HCEC 1CT (cell line): Measurements from ENCODE around the gene OR9Q2.
A peak's percentile ranks its signal among the peaks of the same experiment; 100 is the strongest.
"Not testable (repeated sequence)": the region's sequence is repeated elsewhere in the genome, so short reads cannot be mapped to it uniquely, and the experiment has no call there.

Experiments
- DNase-seq: peaks from one replicate; pipeline ENCODE4 v3.0.0-alpha.2; 2017

Gene OR9Q2, protein sequence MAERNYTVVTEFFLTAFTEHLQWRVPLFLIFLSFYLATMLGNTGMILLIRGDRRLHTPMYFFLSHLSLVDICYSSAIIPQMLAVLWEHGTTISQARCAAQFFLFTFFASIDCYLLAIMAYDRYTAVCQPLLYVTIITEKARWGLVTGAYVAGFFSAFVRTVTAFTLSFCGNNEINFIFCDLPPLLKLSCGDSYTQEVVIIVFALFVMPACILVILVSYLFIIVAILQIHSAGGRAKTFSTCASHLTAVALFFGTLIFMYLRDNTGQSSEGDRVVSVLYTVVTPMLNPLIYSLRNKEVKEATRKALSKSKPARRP

DNA sequence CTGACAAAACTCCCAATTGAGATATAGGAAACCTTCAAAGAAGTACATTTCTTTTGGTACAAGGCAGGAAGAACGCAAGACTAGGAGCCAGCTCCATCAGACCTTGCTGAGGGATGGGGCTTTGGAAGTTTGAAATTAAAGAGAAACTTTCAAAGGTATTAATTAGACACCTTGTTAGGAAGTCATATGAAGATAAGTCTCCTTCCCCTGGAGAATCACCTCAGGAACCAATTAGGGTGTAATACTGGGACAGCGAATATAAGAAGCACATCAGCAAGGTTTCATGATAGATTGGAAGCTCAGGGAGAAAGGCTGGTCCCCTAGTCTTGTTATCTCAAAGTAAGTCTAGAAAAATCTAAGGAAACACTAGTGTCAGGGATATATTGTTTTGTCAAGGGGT is at the start of gene OR9Q2:
OR9Q2 (plus strand) TSS at position 301 of the 400 bp plus-strand sequence. CDS start 1,421 bp downstream, outside the sequence.
- no peak for DNase-seq

DNA sequence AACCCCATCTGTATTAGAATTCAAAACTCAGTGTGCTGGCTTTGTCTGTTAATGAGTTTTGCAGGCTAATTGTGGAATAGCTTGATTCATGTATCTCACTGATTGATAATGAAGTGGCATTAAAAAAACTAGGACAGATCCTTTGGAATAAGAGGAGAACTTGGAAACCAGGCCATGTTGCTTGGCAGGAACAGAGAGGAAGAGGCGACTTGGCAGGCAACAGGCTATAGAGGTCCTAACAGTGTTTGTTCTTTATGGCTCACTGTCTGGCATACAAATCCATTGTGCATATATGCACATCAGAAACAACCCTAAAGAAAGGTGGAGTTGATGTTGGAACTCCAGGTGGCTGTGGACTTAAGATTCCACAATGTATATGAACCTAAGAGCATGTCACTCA is 46.1 kb upstream of the OR9Q2 start:
- no peak for DNase-seq

DNA sequence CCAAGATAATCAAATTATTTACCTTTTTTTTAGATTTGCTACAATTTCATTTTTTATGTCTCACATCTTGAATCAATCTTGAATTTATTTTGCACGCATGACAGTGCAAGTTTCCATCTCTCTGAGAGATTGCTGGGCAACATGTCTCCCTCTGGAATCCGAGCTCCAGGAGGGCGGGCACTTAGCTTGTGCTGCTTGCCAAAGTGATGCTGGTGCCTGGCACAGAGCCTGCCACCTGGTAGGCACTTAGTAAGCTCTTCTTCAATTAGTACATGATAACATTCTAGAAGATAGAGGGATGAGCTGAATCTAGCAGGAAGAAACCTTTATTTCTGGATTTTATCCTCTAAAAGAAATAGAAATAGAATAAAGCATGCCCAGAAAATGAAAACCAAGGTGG is 36.1 kb upstream of the OR9Q2 start:
- no peak for DNase-seq

DNA sequence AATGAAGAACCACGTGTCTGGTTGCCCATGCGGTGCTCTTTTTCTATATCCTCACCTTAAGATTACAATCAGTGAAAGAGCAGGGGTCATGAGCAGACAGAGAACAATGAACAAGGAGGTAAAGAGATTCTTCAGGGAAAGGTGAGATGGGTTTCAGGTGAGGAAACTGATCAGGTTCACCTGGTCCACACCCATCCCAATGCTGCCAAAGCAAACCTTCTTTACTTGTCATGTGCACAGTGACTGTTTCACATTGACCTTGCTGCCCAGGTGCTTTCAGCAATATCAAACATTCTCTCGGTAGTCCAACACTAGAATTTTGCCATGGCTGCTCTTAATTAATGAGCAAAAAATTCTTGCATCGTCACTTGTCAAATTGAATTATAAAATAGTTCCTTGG is 24.5 kb upstream of the OR9Q2 start:
- DNase-seq = no peak

DNA sequence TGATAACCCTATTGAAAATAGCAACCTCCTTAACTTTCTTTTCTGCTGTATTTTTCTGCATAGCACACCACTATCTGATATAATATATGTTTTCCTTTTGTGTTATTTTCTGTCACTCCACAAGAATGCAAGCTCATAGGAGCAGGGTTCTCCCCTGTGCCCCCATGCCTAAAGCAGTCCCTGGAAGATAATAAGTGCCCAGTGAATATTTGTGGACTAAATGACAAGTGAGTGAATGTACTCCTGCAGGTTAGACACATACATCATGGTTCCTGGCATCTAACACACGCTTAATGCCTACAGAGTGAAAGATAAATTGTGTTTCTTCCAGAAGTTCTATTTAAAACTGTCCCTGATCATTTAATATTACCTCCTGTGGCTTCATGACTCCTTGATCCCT is 23.9 kb upstream of the OR9Q2 start:
- no peak for DNase-seq

DNA sequence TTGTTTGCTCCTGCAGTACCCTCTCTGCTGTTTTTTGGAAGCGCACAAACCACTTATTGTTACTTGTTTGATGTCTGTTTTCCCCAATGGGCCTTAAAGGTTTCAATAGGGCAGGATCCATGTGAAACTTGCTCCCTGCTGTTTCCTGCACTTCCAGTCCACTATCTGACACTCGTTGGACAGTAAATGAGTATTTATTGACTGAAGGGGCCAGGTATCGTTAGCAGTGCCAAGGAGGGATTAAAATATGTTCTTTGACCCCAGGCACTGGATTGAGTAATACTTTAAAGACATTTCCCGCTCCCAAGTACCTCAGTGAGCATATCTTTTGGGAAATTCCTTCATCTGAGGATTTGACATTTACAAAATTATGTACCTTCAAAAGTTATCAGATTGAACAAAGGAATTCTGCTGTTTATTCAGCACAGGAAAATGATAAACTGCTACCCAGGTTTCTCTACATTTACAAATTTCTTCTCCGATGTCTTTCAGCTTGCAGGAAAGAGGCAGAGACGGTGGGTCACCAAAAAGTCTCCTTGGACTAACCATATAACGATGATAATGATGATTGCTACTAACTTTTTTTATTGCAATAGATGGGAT is 23.3 kb upstream of the OR9Q2 start:
- DNase-seq = no peak

DNA sequence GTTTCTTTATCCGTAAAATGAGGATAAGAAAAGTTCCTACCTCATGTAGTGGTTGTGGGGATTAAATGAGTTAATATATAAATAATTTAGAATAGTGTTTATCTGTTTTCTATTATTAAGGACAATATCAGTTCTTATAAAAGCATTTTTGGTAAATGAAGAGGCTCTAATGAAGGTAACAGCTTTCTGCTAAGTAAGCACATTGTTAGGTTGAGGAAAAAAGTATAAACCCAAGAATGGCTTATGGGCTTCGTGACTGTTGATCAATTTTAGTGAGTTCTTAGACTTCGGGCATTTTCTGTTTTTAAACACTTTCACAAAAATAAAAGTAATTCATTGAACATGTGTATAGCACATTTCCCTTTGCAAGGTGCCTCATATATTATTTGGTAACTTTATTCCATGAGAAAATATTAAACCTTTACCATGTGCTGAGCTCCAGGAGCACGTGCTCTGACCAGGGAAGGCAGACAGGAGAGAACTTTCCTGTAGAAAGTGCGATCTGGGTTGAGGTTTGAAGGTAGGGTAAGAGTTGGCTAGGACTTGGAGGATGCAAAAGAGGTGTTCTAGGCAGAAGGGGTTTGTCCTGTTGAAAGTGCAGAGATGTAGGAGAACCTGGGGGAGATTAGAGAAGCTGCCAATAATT is 11.3 kb upstream of the OR9Q2 start:
- no peak for DNase-seq

DNA sequence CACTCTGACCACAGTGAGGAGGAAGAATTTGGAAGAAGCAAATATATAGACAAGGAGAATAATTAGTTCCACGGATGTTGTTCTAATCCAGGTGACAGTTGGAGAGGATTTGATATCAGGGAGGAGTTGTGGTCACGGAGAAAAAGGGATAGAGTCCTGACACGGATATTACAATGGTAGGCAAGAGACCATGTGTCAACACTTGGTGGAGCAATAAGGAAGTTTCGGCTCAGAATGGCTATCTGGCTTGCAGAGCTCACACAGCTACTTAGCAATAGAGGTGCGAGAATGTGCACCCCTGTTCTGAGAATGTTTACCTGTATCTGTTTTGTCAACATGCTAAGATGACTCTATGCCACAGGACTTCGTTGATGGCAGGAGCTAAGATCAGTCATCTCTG is 10.4 kb upstream of the OR9Q2 start:
- no peak for DNase-seq

DNA sequence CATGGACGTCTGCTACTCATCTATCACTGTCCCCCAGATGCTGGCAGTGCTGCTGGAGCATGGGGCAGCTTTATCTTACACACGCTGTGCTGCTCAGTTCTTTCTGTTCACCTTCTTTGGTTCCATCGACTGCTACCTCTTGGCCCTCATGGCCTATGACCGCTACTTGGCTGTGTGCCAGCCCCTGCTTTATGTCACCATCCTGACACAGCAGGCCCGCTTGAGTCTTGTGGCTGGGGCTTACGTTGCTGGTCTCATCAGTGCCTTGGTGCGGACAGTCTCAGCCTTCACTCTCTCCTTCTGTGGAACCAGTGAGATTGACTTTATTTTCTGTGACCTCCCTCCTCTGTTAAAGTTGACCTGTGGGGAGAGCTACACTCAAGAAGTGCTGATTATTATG is 9.2 kb upstream of the OR9Q2 start:
- DNase-seq = no peak

DNA sequence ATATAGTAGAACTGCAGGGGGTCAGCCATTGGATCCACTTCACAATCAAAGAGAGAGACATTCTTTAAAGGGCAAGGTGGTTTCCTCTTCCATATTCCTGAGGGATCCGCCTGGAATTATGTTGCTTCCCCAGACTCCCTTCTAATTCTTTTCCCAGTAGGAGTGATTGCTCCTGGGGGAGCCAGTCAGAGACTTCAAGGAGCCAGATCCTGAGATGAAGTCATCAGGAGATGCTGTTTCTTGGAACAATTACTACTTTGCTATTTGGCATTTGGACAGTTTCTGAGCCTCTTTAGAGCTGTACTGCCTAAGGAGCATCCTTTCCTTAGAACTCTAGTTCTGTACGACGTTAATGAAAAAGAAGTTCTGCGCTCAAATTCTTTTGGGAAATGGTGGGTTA is 1.9 kb upstream of the OR9Q2 start:
- DNase-seq = no peak

DNA sequence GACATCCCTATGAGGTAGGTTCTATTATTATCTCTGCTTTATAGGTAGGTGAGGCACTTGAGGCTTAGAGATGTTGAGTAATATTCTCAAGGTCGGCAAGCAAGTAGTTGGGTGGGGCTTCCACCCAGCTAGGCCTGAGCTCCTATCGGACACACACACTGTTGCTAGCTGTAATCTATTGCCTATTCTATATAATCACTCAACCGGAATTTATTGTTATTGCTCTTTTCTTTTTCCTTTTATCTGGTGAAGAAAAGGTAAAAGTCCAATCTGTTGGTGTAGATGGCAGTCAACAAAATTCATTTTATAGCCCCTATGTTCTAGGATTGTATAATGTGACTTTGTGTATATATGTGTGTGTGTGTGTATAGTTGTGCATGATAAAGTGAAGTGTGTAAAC is 3.4 kb downstream of the OR9Q2 start:
- no peak for DNase-seq

DNA sequence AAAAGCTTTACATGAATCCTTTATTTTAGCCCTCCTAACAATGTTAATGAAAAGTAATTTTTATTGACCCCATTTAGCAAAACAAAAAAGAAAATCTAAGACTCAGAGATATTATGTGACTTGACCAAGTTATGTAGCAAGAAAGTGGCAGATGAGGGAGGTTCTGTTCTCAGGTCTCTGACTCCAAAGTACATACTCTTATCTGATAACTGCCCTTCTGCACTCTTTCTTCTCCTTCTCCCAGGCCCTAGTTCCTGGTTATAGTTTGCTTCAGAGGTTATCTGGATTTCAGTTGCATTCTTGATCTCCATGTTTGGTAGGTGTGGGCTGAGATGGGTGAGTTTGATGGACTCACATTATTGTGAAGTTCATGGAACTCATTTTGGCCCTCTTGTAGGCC is 4.5 kb downstream of the OR9Q2 start:
- no peak for DNase-seq

DNA sequence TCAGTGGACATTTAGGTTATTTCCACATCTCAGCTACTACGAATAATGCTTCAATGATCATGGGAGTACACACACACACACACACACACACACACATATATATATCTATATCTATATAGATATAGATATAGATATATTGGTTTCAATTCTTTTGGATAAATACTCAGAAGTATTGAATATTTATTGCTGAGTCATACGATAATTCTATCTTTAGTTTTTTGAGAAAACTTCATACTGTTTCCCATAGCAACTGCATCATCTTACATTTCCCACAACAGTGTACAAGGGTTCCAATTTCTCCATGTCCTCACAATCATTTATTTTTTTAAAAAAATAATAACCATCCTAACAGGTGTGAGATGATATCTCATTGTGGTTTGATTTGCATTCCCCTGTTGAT is 7.1 kb downstream of the OR9Q2 start:
- no peak for DNase-seq

DNA sequence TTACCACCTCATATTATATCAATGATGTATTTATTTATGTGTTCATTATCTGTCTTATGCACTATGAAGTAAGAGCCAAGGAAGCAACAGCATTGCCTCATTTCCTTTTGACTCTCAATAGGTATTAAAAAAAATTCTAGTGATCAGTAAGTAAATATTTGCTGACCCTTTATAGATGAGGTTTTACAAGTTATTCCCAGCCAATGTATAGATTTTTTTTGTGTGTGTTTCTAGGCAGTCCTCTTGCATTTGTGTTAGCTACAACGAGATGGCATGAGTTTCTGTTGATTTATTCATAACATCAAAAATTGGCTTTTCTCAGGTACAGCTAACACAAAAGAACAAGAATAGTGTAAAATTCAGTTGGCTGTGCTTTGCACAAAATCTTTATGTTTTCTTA is 10.4 kb downstream of the OR9Q2 start:
- DNase-seq = no peak

DNA sequence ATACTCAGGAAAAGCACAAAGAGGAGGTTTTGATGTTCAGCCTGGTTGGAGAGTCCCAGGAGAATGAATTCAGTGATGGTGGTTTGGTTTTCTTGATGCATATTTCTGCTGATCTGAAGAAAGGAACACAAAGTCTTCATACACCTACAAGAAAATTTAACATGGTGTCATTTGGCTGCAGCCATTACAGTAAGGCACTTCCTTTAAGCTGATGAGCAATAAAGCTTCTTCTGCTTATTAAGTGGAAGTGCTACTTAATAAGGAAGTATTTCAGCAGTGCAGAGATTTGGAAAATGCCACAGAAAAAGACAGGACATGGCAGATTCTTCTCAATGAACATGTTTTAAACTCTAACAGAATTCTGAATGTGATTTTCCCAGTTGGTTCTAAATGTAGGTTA is 15.2 kb downstream of the OR9Q2 start, which contains the start of gene OR1S2:
OR1S2 (minus strand) TSS at position 101 of the 400 bp plus-strand sequence; CDS start at position 101, 0 bp downstream.
- DNase-seq = no peak

DNA sequence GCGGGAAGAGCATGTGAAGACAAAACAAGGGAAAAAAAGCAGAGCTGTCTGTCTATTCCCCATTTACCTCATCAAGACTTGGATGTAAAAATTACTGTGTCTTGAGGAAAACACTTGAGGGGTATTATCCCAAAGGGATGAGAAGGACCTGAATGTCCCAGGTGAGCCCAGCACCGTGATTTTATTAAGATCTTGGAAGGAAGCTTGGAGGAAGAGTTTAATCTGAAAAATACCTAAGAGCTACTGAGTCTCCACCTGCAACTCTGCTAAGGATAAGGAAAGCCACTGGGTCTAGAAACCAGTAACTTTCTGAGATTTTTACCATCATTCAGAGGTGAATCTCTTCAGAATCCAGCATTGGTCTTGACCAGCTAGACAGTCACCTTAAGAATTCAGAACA is 23.6 kb downstream of the OR9Q2 start, which contains the start of gene OR1S1:
OR1S1 (plus strand) TSS at position 301 of the 400 bp plus-strand sequence.
- not testable (repeated sequence) for DNase-seq

DNA sequence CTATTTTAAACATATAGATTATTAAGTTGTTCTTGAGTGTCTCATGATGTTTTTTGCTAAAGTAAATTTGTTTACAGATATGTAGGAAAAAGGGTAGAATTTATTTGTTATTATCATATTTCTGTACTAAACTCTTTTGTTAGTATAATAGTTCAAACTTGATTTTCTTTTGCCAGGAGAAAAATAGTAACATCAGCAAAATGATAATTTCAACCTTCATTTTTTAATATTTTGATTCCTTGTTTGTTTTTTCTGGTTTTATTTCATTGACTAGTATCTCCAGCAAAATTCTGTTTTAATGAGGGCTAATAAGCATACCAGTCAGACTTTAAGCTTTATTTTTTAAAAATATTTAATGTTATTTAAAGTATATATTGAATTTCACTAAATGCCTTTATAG is 27.6 kb downstream of the OR9Q2 start:
- DNase-seq = no peak

DNA sequence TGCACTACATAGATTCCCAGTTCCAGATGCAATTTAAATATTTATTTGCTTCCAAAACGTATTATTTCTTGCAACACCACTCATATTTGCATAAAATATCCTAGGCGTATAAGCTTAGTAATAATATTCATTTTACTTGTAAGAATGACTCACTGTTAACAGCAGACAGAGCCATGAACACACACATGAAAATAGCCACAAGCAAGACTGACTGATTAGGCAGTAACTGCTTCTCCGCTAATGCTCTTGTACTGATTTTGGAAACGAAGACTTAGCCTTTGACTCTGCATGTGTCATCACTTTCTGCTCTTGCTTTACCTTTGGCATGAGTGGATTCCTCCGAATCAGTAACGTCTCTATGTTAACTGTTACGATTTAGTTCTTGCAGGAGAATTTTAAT is 33.9 kb downstream of the OR9Q2 start:
- peak; percentile 87 for DNase-seq

DNA sequence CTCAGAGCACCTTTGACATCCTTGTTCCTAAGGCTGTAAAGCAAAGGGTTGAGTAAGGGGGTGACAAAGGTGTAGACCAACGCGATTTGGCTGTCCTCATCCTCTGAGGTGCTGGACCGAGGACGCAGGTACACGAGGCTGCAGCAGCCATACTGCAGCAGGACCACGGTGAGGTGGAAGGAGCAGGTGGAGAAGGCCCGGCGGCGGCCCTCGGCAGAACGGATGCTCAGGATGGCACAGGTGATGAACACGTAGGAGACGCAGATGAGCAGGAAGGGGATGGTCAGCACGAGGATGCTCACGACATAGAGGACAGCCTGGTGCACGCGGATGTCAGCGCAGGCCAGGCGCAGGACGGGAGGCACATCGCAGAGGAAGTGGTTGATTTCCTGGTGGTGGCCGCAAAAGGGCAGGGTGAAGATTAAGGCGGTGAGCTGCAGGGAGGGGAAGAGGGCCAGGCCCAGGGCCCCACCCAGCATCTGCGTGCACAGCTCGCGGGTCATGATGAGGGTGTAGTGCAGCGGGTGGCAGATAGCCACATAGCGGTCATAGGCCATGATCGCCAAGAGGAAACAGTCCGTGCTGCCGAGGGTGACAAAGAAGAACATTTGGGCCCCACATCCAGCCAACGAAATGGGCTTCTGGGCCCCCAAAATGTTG is 39.2 kb downstream of the OR9Q2 start:
- no peak for DNase-seq
